OCI-LY7 (cell line): Measurements from ENCODE around the gene RGS19. TPM values are rescaled to one million over a fixed set of nuclear protein-coding genes. Genes with fewer than 3 reads are reported as not detected.
"Not testable (repeated sequence)": the region's sequence is repeated elsewhere in the genome, so short reads cannot be mapped to it uniquely, and the experiment has no call there.

Experiments used
- BruUV-seq: library from RNA; stranded (reverse); fragments of 400-500 nt; replicated peaks from 2 replicates; lab custom pipeline; 2021; lab: Mats Ljungman, UMichigan
- CTCF ChIA-PET: fragments of 300-600 bp; sonication (Branson Sonifier 250); formaldehyde crosslinking; loops from one replicate; lab custom pipeline; 2022; ENCODE audit warnings: antibody characterized with exemption; ENCODE audit not compliant: unreplicated experiment; lab: Charles Lee
- POLR2A ChIA-PET: fragments of 300-600 bp; sonication (Branson Sonifier 250); formaldehyde crosslinking; loops from one replicate; lab custom pipeline; 2022; ENCODE audit warnings: antibody characterized with exemption; lab: Charles Lee
- DNase-seq: peaks from one replicate; pipeline ENCODE4 v3.0.0-alpha.2; 2015; ENCODE audit warnings: low spot score
- H2AFZ ChIP-seq: fragments of 200-600 bp; sonication (generic), shearing (Covaris generic); 2 replicates; pipeline ENCODE4 v1.6.1; 2014; ENCODE audit warnings: mild to moderate bottlenecking, antibody characterized with exemption, low read length, moderate library complexity
- H3K27ac ChIP-seq: fragments of 200-600 bp; sonication (generic); 2 replicates; pipeline ENCODE4 v1.5.1; 2014; ENCODE audit warnings: mixed run types, low read depth, mild to moderate bottlenecking, moderate library complexity, low read length, inconsistent platforms; ENCODE audit not compliant: poor library complexity, severe bottlenecking
- H3K36me3 ChIP-seq: fragments of 200-600 bp; sonication (generic); 2 replicates; pipeline ENCODE4 v1.6.1; 2014; ENCODE audit warnings: mild to moderate bottlenecking, antibody characterized with exemption, low read length, moderate library complexity, mixed read lengths; ENCODE audit not compliant: insufficient read depth
- H3K4me1 ChIP-seq: fragments of 200-600 bp; sonication (generic); 2 replicates; pipeline ENCODE4 v1.5.1; 2014; ENCODE audit warnings: mild to moderate bottlenecking, low read length; ENCODE audit not compliant: insufficient read depth, poor library complexity, severe bottlenecking
- H3K4me2 ChIP-seq: fragments of 200-600 bp; sonication (generic); 2 replicates; pipeline ENCODE4 v1.6.1; 2014; ENCODE audit warnings: mild to moderate bottlenecking, low read length
- H3K4me3 ChIP-seq: fragments of 200-600 bp; sonication (generic); 2 replicates; pipeline ENCODE4 v1.5.1; 2014; ENCODE audit warnings: mild to moderate bottlenecking, low read depth, low read length; ENCODE audit not compliant: poor library complexity, severe bottlenecking
- H3K79me2 ChIP-seq: fragments of 200-600 bp; sonication (generic); 2 replicates; pipeline ENCODE4 v1.6.1; 2016; ENCODE audit warnings: low read depth, mild to moderate bottlenecking, low read length, moderate library complexity, mixed read lengths; ENCODE audit not compliant: insufficient read depth
- H3K9me2 ChIP-seq: fragments of 200-600 bp; sonication (generic); 2 replicates; pipeline ENCODE4 v1.6.1; 2016; ENCODE audit warnings: mild to moderate bottlenecking, low read length, mixed read lengths; ENCODE audit not compliant: insufficient read depth
- H3K9me3 ChIP-seq: fragments of 200-600 bp; sonication (generic); 2 replicates; pipeline ENCODE4 v1.6.1; 2014; ENCODE audit warnings: mild to moderate bottlenecking, mixed run types, low read length, mixed read lengths
- H4K20me1 ChIP-seq: fragments of 200-600 bp; sonication (generic); 2 replicates; pipeline ENCODE4 v1.6.1; 2014; ENCODE audit warnings: mild to moderate bottlenecking, antibody characterized with exemption, low read length, moderate library complexity, mixed read lengths; ENCODE audit not compliant: insufficient read depth
- CTCF ChIP-seq: fragments of 200-600 bp; sonication (generic); conservative IDR thresholded peaks from 2 replicates; pipeline ENCODE4 v1.5.1; 2014; ENCODE audit warnings: mild to moderate bottlenecking, antibody characterized with exemption, low read length, moderate library complexity, mixed read lengths
- EZH2phosphoT487 ChIP-seq: fragments of 200-600 bp; sonication (generic); IDR thresholded peaks from 2 replicates; pipeline ENCODE4 v1.6.1; 2018; ENCODE audit warnings: low read depth, borderline replicate concordance, mild to moderate bottlenecking, mixed run types, antibody characterized with exemption, low read length, moderate library complexity, mixed read lengths
- intact Hi-C: fragments of 100-400 bp; cut with micrococcal nuclease; formaldehyde crosslinking; loops from one replicate; pipeline ENCODE4 v1.10.0; 2022; ENCODE audit not compliant: unreplicated experiment
- total RNA-seq, 2 experiments: library from RNA; depleted of rRNA in 1 of 2; stranded (reverse); fragments of >200 nt in 1 of 2; shearing (Covaris generic) in 1 of 2; gene quantifications; 2 replicates each; pipeline ENCODE4 v1.2.3, GENCODE V29; 2014 to 2022

RGS19 gene
- total RNA-seq, 2 experiments from 2014 or later: 69.4 to 106 TPM

- Histone ChIP-seq H3K4me3 (no peak overlapping the region), H3K4me2 (no peak overlapping the region), H2AFZ (no peak overlapping the region), H3K79me2 (no peaks in the 10 kb centered on the region), H3K36me3 (no peaks in the 10 kb centered on the region), H3K9me3 (no peaks in the 10 kb centered on the region), H3K27ac (no peak overlapping the region), H3K9me2 (no peaks in the 10 kb centered on the region), H4K20me1 (no peaks in the 10 kb centered on the region), H3K4me1 (peaks cover 4% of the 10 kb centered on the region)
- TF ChIP-seq EZH2phosphoT487 (no peak), CTCF (no peak)
- no peak for DNase-seq
- ChIA-PET POLR2A (no interaction called here), CTCF (interaction anchor here (0.9 kb wide), 1 partner anchor 10 kb away, joined by 3 read pairs; no protein-coding TSS in a partner anchor)
- intact Hi-C loops: no loop called here
- no TSS peak for BruUV-seq
Measured at GRCh38 chr20:64090165-64090564, 10.8 kb upstream of the RGS19 start.

DNA sequence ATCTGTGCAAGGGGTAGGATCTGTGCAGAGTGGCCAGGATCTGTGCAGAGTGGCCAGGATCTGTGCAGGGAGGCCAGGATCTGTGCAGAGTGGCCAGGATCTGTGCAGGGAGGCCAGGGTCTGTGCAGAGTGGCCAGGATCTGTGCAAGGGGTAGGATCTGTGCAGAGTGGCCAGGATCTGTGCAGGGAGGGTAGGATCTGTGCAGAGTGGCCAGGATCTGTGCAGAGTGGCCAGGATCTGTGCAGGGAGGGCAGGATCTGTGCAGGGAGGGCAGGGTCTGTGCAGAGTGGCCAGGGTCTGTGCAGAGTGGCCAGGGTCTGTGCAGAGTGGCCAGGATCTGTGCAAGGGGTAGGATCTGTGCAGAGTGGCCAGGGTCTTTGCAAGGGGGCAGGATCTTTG is 9.3 kb upstream of the RGS19 start:
- H3K36me3 ChIP-seq, H3K9me2 ChIP-seq, intact Hi-C loops, H3K4me3 ChIP-seq, POLR2A ChIA-PET, CTCF ChIA-PET, H2AFZ ChIP-seq, H4K20me1 ChIP-seq, H3K4me2 ChIP-seq, H3K4me1 ChIP-seq, H3K79me2 ChIP-seq, DNase-seq, BruUV-seq, H3K9me3 ChIP-seq, H3K27ac ChIP-seq: not testable (repeated sequence)

DNA sequence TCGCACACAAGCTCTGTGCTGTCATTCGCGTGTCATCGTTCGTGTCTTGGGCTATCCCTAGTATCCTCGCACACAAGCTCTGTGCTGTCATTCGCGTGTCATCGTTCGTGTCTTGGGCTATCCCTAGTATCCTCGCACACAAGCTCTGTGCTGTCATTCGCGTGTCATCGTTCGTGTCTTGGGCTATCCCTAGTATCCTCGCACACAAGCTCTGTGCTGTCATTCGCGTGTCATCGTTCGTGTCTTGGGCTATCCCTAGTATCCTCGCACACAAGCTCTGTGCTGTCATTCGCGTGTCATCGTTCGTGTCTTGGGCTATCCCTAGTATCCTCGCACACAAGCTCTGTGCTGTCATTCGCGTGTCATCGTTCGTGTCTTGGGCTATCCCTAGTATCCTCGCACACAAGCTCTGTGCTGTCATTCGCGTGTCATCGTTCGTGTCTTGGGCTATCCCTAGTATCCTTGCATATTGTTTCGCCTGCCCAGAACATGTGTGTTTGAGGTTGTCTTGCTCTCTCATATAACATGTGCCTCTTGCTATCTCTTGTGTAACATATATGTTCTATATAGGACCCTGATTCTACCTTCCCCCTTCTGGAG is 8.0 kb upstream of the RGS19 start:
- H3K79me2 ChIP-seq, DNase-seq, CTCF ChIA-PET, H3K36me3 ChIP-seq, H3K4me3 ChIP-seq, H3K27ac ChIP-seq, H3K4me2 ChIP-seq, H2AFZ ChIP-seq, H4K20me1 ChIP-seq, intact Hi-C loops, POLR2A ChIA-PET, BruUV-seq, H3K9me3 ChIP-seq, H3K9me2 ChIP-seq: not testable (repeated sequence)
- peaks cover 11% of the 10 kb centered on the region for H3K4me1 ChIP-seq

GRCh38 chr20:64086801-64087200 is 7.5 kb upstream of the RGS19 start:
- CTCF ChIA-PET: no interaction called here
- Histone ChIP-seq H3K9me3 (no peaks in the 10 kb centered on the region), H3K9me2 (no peaks in the 10 kb centered on the region), H3K79me2 (no peaks in the 10 kb centered on the region), H4K20me1 (no peaks in the 10 kb centered on the region), H3K27ac (no peak overlapping the region), H3K36me3 (no peaks in the 10 kb centered on the region), H3K4me1 (peaks cover 7% of the 10 kb centered on the region), H2AFZ (no peak overlapping the region), H3K4me2 (no peak overlapping the region), H3K4me3 (no peak overlapping the region)
- TF ChIP-seq EZH2phosphoT487 (no peak), CTCF (no peak)
- no peak for DNase-seq
- no TSS peak for BruUV-seq
- POLR2A ChIA-PET: no interaction called here
- intact Hi-C loops: no loop called here
